Esophagus squamous epithelium (tissue), 5 donors: ENCODE results near the gene USH2A. TPM values are rescaled to one million over a fixed set of nuclear protein-coding genes. Genes with fewer than 3 reads are reported as not detected.
"Not testable (repeated sequence)": the region's sequence is repeated elsewhere in the genome, so short reads cannot be mapped to it uniquely, and the experiment has no call there.

ENCODE experiments used
- DNase-seq: peaks from one replicate; lab custom pipeline; 2025; lab: John Stamatoyannopoulos, UW
- H3K27ac ChIP-seq, 4 donors: fragments of 200-600 bp; sonication (generic); one replicate each; pipeline ENCODE4 v1.5.1; 2016 to 2019; ENCODE audit warnings: mild to moderate bottlenecking in 1 of 4
- H3K27me3 ChIP-seq, 4 donors: fragments of 200-600 bp; sonication (generic); 1 replicate in 3 of 4; 2 replicates in 1 of 4; pipeline versions ENCODE4 v1.5.1 to v1.6.0; 2017 to 2021; ENCODE audit warnings: antibody characterized with exemption in 1 of 4
- H3K36me3 ChIP-seq, 3 donors: fragments of 200-600 bp; sonication (generic); one replicate each; pipeline ENCODE4 v1.5.1; 2016 to 2019
- H3K4me1 ChIP-seq, 3 donors: fragments of 200-600 bp; sonication (generic); one replicate each; pipeline ENCODE4 v1.5.1; 2017 to 2019
- H3K4me3 ChIP-seq, 4 donors: fragments of 200-600 bp; sonication (generic); 1 replicate in 3 of 4; 2 replicates in 1 of 4; pipeline ENCODE4 v1.5.1; 2016 to 2019; ENCODE audit warnings: mild to moderate bottlenecking in 2 of 4, moderate library complexity in 1 of 4
- H3K9me3 ChIP-seq, 3 donors: fragments of 200-600 bp; sonication (generic); one replicate each; pipeline ENCODE4 v1.5.1; 2016 to 2019
- POLR2A ChIP-seq, 4 donors: fragments of 450-650 bp; IDR thresholded peaks; one replicate each; pipeline ENCODE4 v1.6.1; 2017; ENCODE audit warnings: antibody characterized with exemption in 4 of 4, mild to moderate bottlenecking in 4 of 4, moderate library complexity in 3 of 4
- WGBS, 2 donors: methylation state at CpG; one replicate each; pipeline ENCODE4 v1.1.5; 2018; 5-methylcytosine and 5-hydroxymethylcytosine counted together
- intact Hi-C: fragments of 100-400 bp; cut with DNase I; formaldehyde crosslinking; loops from one replicate; pipeline ENCODE4 v1.15.0; 2022
- total RNA-seq, 4 donors: library from RNA; depleted of rRNA; stranded (reverse); fragments of >200 nt; gene quantifications; one replicate each; pipeline ENCODE4 v1.1.0, GENCODE V29; 2016
- TF ChIP-seq, protein P1 (sequence below), 6 experiments: fragments of 450-650 bp in 4 of 6; fragments of 200-600 bp in 2 of 6; sonication (generic) in 2 of 6; IDR thresholded peaks; one replicate each; pipeline ENCODE4 v1.5.1; 2016 to 2019; ENCODE audit warnings: antibody characterized with exemption in 6 of 6, mild to moderate bottlenecking in 4 of 6, moderate library complexity in 4 of 6
- donor health status: DM: yes; HTN: yes; CAD: no.

USH2A gene
- total RNA-seq, 4 donors from 2014 or later, result under 0.01 TPM; not detected in 3

GRCh38 chr1:216020743-216021345 lies 402.4 kb downstream of the USH2A start:
- intact Hi-C loops, result no loop called here
- H3K27ac ChIP-seq, result no peak overlapping the region
- no peaks in the 10 kb centered on the region for H3K4me1 ChIP-seq
- no peaks in the 10 kb centered on the region for H3K36me3 ChIP-seq
- H3K4me3 ChIP-seq, result no peak overlapping the region
- no peaks in the 10 kb centered on the region for H3K27me3 ChIP-seq
- no peaks in the 10 kb centered on the region for H3K9me3 ChIP-seq
- DNase-seq, result no peak
- TF ChIP-seq, protein P1, sequence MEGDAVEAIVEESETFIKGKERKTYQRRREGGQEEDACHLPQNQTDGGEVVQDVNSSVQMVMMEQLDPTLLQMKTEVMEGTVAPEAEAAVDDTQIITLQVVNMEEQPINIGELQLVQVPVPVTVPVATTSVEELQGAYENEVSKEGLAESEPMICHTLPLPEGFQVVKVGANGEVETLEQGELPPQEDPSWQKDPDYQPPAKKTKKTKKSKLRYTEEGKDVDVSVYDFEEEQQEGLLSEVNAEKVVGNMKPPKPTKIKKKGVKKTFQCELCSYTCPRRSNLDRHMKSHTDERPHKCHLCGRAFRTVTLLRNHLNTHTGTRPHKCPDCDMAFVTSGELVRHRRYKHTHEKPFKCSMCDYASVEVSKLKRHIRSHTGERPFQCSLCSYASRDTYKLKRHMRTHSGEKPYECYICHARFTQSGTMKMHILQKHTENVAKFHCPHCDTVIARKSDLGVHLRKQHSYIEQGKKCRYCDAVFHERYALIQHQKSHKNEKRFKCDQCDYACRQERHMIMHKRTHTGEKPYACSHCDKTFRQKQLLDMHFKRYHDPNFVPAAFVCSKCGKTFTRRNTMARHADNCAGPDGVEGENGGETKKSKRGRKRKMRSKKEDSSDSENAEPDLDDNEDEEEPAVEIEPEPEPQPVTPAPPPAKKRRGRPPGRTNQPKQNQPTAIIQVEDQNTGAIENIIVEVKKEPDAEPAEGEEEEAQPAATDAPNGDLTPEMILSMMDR (IDR thresholded peaks at IDR 0.05), result no peak
- TF ChIP-seq POLR2A (IDR thresholded peaks at IDR 0.05), result no peak
- WGBS, 2 donors, result 73% methylated on average over 3 of the region's 3 CpGs

DNA sequence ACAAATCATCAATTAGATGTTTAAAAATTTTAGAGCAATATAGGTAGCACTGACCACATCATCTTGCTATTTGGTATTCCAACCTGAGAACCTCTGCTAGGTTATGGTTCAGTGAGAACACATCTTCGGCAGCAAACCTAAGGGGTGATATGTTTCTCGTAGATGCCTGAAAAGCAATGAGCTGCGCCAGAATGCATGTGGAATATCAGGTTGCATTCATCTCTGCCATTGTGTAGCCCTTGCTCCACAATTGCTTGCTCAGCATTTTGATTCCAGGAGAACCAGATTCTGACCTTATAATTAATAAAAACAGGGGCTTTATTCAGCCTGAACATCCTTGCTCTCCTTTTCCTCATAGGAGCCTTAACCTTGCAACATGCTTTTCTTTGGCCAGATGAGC lies 408.1 kb downstream of the USH2A start:
- intact Hi-C loops, result no loop called here
- Histone ChIP-seq H3K4me3 (no peak overlapping the region), H3K4me1 (no peaks in the 10 kb centered on the region), H3K27ac (no peak overlapping the region), H3K36me3 (no peaks in the 10 kb centered on the region), H3K27me3 (no peaks in the 10 kb centered on the region), H3K9me3 (no peaks in the 10 kb centered on the region)
- no peak for DNase-seq
- no peak for TF ChIP-seq POLR2A (IDR thresholded peaks at IDR 0.05)
- TF ChIP-seq, protein P1 (IDR thresholded peaks at IDR 0.05), result no peak
- 58 to 72% methylated on average over 3 of the region's 3 CpGs for WGBS, 2 donors

DNA sequence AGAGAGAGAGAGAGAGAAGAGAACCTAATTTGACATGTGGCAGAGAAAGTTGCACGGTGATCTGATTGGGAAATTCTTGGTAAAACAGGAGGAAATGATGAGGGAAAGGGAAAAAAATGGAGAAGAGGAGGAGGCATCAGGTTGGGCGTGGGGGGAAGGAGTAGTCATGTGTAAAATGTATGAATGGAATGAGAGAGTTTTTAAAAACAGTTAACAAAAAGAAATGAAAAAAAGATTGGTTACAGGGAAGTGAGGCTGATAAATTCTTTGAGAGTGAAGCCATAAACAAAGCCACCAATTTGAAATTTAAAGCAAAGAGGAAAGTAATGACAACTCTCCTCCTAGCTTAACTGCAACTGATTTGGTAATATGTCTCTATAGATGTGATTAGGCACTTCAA lies 409.2 kb downstream of the USH2A start:
- Histone ChIP-seq H3K36me3 (no peaks in the 10 kb centered on the region), H3K4me1 (no peaks in the 10 kb centered on the region)

DNA sequence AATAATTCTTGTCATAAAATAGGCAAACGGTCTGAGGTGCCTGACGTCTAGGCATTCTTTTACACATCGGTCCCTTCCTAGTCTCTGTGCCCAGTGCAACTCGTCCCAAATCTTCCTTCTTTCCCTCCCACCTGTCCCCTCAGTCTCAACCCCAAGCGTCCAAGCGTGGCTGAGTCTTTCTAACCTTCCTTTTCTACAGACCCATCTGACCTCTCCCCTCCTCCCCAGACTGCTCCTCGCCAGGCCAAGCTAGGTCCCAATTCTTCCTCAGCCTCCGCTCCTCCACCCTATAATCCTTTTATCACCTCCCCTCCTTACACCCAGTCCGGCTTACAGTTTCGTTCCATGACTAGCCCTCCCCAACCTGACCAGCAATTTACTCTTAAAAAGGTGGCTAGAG lies 413.8 kb downstream of the USH2A start:
- H3K4me1 ChIP-seq, H3K27me3 ChIP-seq, H3K4me3 ChIP-seq, intact Hi-C loops, H3K9me3 ChIP-seq, H3K27ac ChIP-seq, DNase-seq, H3K36me3 ChIP-seq: not testable (repeated sequence)
- WGBS, 2 donors, result 85 to 89% methylated on average over 10 of the region's 10 CpGs

More for the DNA sequence above, 409.2 kb downstream of the USH2A start:
- intact Hi-C loops, result no loop called here
- no peak for DNase-seq
- TF ChIP-seq, protein P1 (IDR thresholded peaks at IDR 0.05), result no peak
- 33 to 41% methylated on average over 2 of the region's 2 CpGs for WGBS, 2 donors
- H3K9me3 ChIP-seq, result no peaks in the 10 kb centered on the region
- H3K4me3 ChIP-seq, result no peak overlapping the region
- no peaks in the 10 kb centered on the region for H3K27me3 ChIP-seq
- H3K27ac ChIP-seq, result no peak overlapping the region

DNA sequence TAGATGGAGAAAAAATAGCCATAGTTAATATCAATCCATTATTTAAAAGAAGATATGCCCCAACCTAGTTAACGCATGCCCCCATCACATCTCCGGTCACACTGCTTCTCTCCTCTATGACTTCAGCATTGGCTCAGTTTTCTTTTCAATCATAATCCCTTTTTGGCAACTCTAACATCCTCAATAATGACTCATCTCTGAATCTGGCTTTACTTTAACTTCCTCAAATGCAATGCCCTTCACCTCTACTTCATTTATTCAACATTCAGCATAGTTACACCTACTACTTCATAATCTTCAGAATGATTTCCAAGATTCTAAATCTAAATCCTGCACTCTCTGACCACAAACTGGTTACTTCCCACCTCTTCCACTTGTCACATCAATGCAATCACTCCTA lies 417.3 kb downstream of the USH2A start:
- intact Hi-C loops, result no loop called here

More for the DNA sequence above, 417.3 kb downstream of the USH2A start:
- no peaks in the 10 kb centered on the region for H3K27me3 ChIP-seq
- H3K36me3 ChIP-seq, result no peaks in the 10 kb centered on the region
- DNase-seq, result no peak
- TF ChIP-seq, protein P1 (IDR thresholded peaks at IDR 0.05), result no peak
- TF ChIP-seq POLR2A (IDR thresholded peaks at IDR 0.05), result no peak
- H3K4me1 ChIP-seq, result no peaks in the 10 kb centered on the region
- 38 to 39% methylated on average over 2 of the region's 2 CpGs for WGBS, 2 donors
- no peak overlapping the region for H3K27ac ChIP-seq
- H3K9me3 ChIP-seq, result no peaks in the 10 kb centered on the region
- no peak overlapping the region for H3K4me3 ChIP-seq
